OCI-LY3 (cell line): ENCODE data around the gene GM2A.

Source experiments
- CTCF ChIP-seq: fragments of 200-600, 300-600 bp; sonication (generic); IDR thresholded peaks from 2 replicates; pipeline ENCODE4 v1.5.1; 2014; ENCODE audit warnings: antibody characterized with exemption, low read length, low read depth
- EZH2phosphoT487 ChIP-seq: fragments of 200-600 bp; shearing (Covaris generic); IDR thresholded peaks from 2 replicates; pipeline ENCODE4 v1.6.1; 2018; ENCODE audit warnings: antibody characterized with exemption, mixed run types, low read depth

- TF ChIP-seq CTCF (no peak), EZH2phosphoT487 (no peak)
These were observed 4.8 kb downstream of the GM2A start for GRCh38 chr5:151257731-151258181.
